Caco-2 (cell line): ENCODE data around the gene CROCC. TPM values are rescaled to one million over a fixed set of nuclear protein-coding genes. Genes with fewer than 3 reads are reported as not detected.
"Not testable (repeated sequence)": the region's sequence is repeated elsewhere in the genome, so short reads cannot be mapped to it uniquely, and the experiment has no call there.

Experiments used
- BruUV-seq: library from RNA; stranded (reverse); fragments of 400-500 nt; replicated peaks from 2 replicates; lab custom pipeline; 2021; lab: Mats Ljungman, UMichigan
- CTCF ChIA-PET: fragments of 300-600 bp; sonication (Branson Sonifier 250); formaldehyde crosslinking; loops from one replicate; lab custom pipeline; 2022; ENCODE audit warnings: antibody characterized with exemption; lab: Charles Lee
- POLR2A ChIA-PET: fragments of 300-600 bp; sonication (Branson Sonifier 250); formaldehyde crosslinking; loops from one replicate; lab custom pipeline; 2022; ENCODE audit warnings: antibody characterized with exemption; lab: Charles Lee
- DNase-seq, 2 experiments: peaks; one replicate each; pipeline versions ENCODE4 v3.0.0 to v3.0.0-alpha.2; 2020 to 2022
- H3K27me3 ChIP-seq: replicated peaks from 2 replicates; pipeline ENCODE4 v1.6.0; 2011; ENCODE audit warnings: low read length; ENCODE audit not compliant: control insufficient read depth, insufficient read depth
- H3K36me3 ChIP-seq: 2 replicates; pipeline ENCODE4 v1.5.1; 2011; ENCODE audit warnings: low read length; ENCODE audit not compliant: control insufficient read depth, insufficient read depth
- H3K4me1 ChIP-seq: fragments of 250-450 bp; sonication (Bioruptor Pico); 2 replicates; pipeline ENCODE4 v1.5.1; 2020; ENCODE audit warnings: mild to moderate bottlenecking
- H3K4me3 ChIP-seq: 2 replicates; pipeline ENCODE4 v1.5.1; 2011; ENCODE audit warnings: low read depth, mild to moderate bottlenecking, control low read depth, low read length
- H3K9me3 ChIP-seq: fragments of 250-450 bp; sonication (Bioruptor Pico); 2 replicates; pipeline ENCODE4 v1.5.1; 2020; ENCODE audit warnings: mild to moderate bottlenecking, moderate library complexity
- H3K27ac Mint-ChIP-seq: one replicate; pipeline ENCODE4 v1.8.0; 2022; ENCODE audit warnings: mixed read lengths; ENCODE audit not compliant: unreplicated experiment
- H3K27me3 Mint-ChIP-seq: one replicate; pipeline ENCODE4 v1.8.0; 2022; ENCODE audit warnings: mixed read lengths; ENCODE audit not compliant: insufficient read depth, unreplicated experiment
- H3K36me3 Mint-ChIP-seq: one replicate; pipeline ENCODE4 v1.8.0; 2022; ENCODE audit warnings: mild to moderate bottlenecking, mixed read lengths; ENCODE audit not compliant: insufficient read depth, unreplicated experiment
- H3K4me1 Mint-ChIP-seq: one replicate; pipeline ENCODE4 v1.8.0; 2022; ENCODE audit warnings: low read depth, mixed read lengths; ENCODE audit not compliant: unreplicated experiment
- H3K4me3 Mint-ChIP-seq: one replicate; pipeline ENCODE4 v1.8.0; 2022; ENCODE audit warnings: mild to moderate bottlenecking, moderate library complexity, mixed read lengths; ENCODE audit not compliant: unreplicated experiment
- H3K9me3 Mint-ChIP-seq: one replicate; pipeline ENCODE4 v1.8.0; 2022; ENCODE audit warnings: mixed read lengths; ENCODE audit not compliant: unreplicated experiment
- CTCF ChIP-seq, 2 experiments: fragments of 200-600 bp in 1 of 2; IDR thresholded peaks; 1 replicate in 1 of 2; 2 replicates in 1 of 2; pipeline versions ENCODE4 v1.5.1 to v1.8.0; 2011 to 2022; ENCODE audit warnings: antibody characterized with exemption in 1 of 2, control low read depth in 1 of 2, inconsistent platforms in 1 of 2, low read depth in 1 of 2, low read length in 1 of 2, mild to moderate bottlenecking in 1 of 2, moderate library complexity in 1 of 2; ENCODE audit not compliant: insufficient read depth in 1 of 2, severe bottlenecking in 1 of 2, unreplicated experiment in 1 of 2
- intact Hi-C: fragments of 100-400 bp; cut with micrococcal nuclease; formaldehyde crosslinking; loops from one replicate; pipeline ENCODE4 v1.10.0; 2022; ENCODE audit not compliant: unreplicated experiment
- total RNA-seq: library from RNA; stranded (reverse); gene quantifications from 2 replicates; pipeline ENCODE4 v1.2.3, GENCODE V29; 2022

Gene CROCC
- total RNA-seq, 1 experiment from 2014 or later = 7.6 TPM

- H3K4me3 ChIP-seq, H3K36me3 ChIP-seq, H3K27ac Mint-ChIP-seq, DNase-seq, H3K27me3 Mint-ChIP-seq, H3K4me1 Mint-ChIP-seq, H3K9me3 ChIP-seq, BruUV-seq, H3K27me3 ChIP-seq, intact Hi-C loops, H3K9me3 Mint-ChIP-seq, H3K4me3 Mint-ChIP-seq, H3K36me3 Mint-ChIP-seq, H3K4me1 ChIP-seq, POLR2A ChIA-PET: not testable (repeated sequence)
- CTCF ChIA-PET = interaction anchor here (1.4 kb wide), 1 partner anchor 11 kb away, joined by 3 read pairs; no protein-coding TSS in a partner anchor
Measured at GRCh38 chr1:16949026-16949425, 27.3 kb downstream of the CROCC start.

- POLR2A ChIA-PET = interaction anchor here (1.0 kb wide), 1 partner anchor 8 kb away, joined by 3 read pairs; no protein-coding TSS in a partner anchor
- DNase-seq, H3K27ac Mint-ChIP-seq, H3K4me1 Mint-ChIP-seq, H3K36me3 ChIP-seq, H3K9me3 Mint-ChIP-seq, BruUV-seq, H3K36me3 Mint-ChIP-seq, H3K27me3 Mint-ChIP-seq, H3K4me3 Mint-ChIP-seq, H3K9me3 ChIP-seq, H3K4me3 ChIP-seq, H3K27me3 ChIP-seq, H3K4me1 ChIP-seq: not testable (repeated sequence)
- CTCF ChIA-PET = interaction anchor here (0.6 to 1.5 kb wide), 6 partner anchors 8 to 94 kb away, joined by 3 to 26 read pairs (median 4); partner anchors contain the start of gene CROCC
- intact Hi-C loops = loop anchor here (10.0 kb wide), 1 partner anchor 382 kb away; no protein-coding TSS in a partner anchor
Measured at GRCh38 chr1:16952376-16952775, 30.6 kb downstream of the CROCC start.

GRCh38 chr1:16954579-16954978 is 32.8 kb downstream of the CROCC start:
- no peaks in the 10 kb centered on the region for H3K9me3 Mint-ChIP-seq
- H3K36me3 Mint-ChIP-seq = no peaks in the 10 kb centered on the region
- no peaks in the 10 kb centered on the region for H3K36me3 ChIP-seq
- H3K9me3 ChIP-seq = no peaks in the 10 kb centered on the region
- ChIA-PET POLR2A (no interaction called here), CTCF (interaction anchor here (0.5 kb wide), 1 partner anchor 91 kb away, joined by 3 read pairs; no protein-coding TSS in a partner anchor)
- no peaks in the 10 kb centered on the region for H3K4me1 Mint-ChIP-seq
- no peaks in the 10 kb centered on the region for H3K27me3 Mint-ChIP-seq
- no peaks in the 10 kb centered on the region for H3K27me3 ChIP-seq
- H3K4me3 Mint-ChIP-seq = no peak overlapping the region
- no peak for TF ChIP-seq CTCF (IDR thresholded peaks at IDR 0.05; ENCODE audit: insufficient read depth in 1 of 2, low read depth in 1 of 2, low read length in 1 of 2, severe bottlenecking in 1 of 2, unreplicated experiment in 1 of 2)
- no TSS peak for BruUV-seq
- no peak for DNase-seq
- H3K4me3 ChIP-seq = no peak overlapping the region
- intact Hi-C loops = loop anchor here (10.0 kb wide), 1 partner anchor 380 kb away; no protein-coding TSS in a partner anchor
- no peak overlapping the region for H3K27ac Mint-ChIP-seq
- no peaks in the 10 kb centered on the region for H3K4me1 ChIP-seq

- Mint-ChIP-seq H3K4me1 (no peaks in the 10 kb centered on the region), H3K27ac (no peak overlapping the region), H3K36me3 (no peaks in the 10 kb centered on the region), H3K27me3 (no peaks in the 10 kb centered on the region), H3K9me3 (no peaks in the 10 kb centered on the region), H3K4me3 (no peak overlapping the region)
- BruUV-seq = no TSS peak
- intact Hi-C loops = loop anchor here (10.0 kb wide), 1 partner anchor 380 kb away; no protein-coding TSS in a partner anchor
- Histone ChIP-seq H3K27me3 (no peaks in the 10 kb centered on the region), H3K36me3 (no peaks in the 10 kb centered on the region), H3K4me3 (no peak overlapping the region), H3K4me1 (no peaks in the 10 kb centered on the region), H3K9me3 (no peaks in the 10 kb centered on the region)
- CTCF ChIA-PET = interaction anchor here (0.5 kb wide), 1 partner anchor 48 kb away, joined by 3 read pairs; no protein-coding TSS in a partner anchor
- POLR2A ChIA-PET = no interaction called here
- no peak for TF ChIP-seq CTCF (IDR thresholded peaks at IDR 0.05; ENCODE audit: insufficient read depth in 1 of 2, low read depth in 1 of 2, low read length in 1 of 2, severe bottlenecking in 1 of 2, unreplicated experiment in 1 of 2)
- no peak for DNase-seq
Measured at GRCh38 chr1:16955186-16955585, 33.5 kb downstream of the CROCC start.
